Endothelial cell of umbilical vein (primary cell): Measurements from ENCODE around the gene DPH1.

Experiments
- CTCF ChIP-seq, 2 donors: IDR thresholded peaks; 1 replicate in 1 of 2; 2 replicates in 1 of 2; pipeline ENCODE4 v1.5.1; 2011; ENCODE audit warnings: low read length in 2 of 2, mild to moderate bottlenecking in 2 of 2, moderate library complexity in 2 of 2, control low read depth in 1 of 2, inconsistent platforms in 1 of 2, low read depth in 1 of 2; ENCODE audit not compliant: insufficient read depth in 1 of 2; ENCODE audit errors: extremely low read depth in 1 of 2
- EZH2 ChIP-seq: IDR thresholded peaks from 2 replicates; pipeline ENCODE4 v1.6.1; 2012; ENCODE audit warnings: borderline replicate concordance, low read depth, mild to moderate bottlenecking, moderate library complexity, low read length, inconsistent platforms; ENCODE audit not compliant: severe bottlenecking
- JUN ChIP-seq: IDR thresholded peaks from 2 replicates; pipeline ENCODE4 v1.6.1; 2011; ENCODE audit warnings: borderline replicate concordance, low read depth; ENCODE audit not compliant: insufficient read length, insufficient read depth
- MAX ChIP-seq: IDR thresholded peaks from 2 replicates; pipeline ENCODE4 v1.6.1; 2011; ENCODE audit not compliant: insufficient read depth, insufficient read length
- MYC ChIP-seq: IDR thresholded peaks from one replicate; pipeline ENCODE4 v1.6.1; 2011; ENCODE audit warnings: mild to moderate bottlenecking, low read depth, low read length
- POLR2A ChIP-seq: IDR thresholded peaks from 2 replicates; pipeline ENCODE4 v1.6.1; 2012; ENCODE audit warnings: low read depth, mild to moderate bottlenecking, control low read depth, low read length
- POLR2AphosphoS5 ChIP-seq: IDR thresholded peaks from 2 replicates; pipeline ENCODE4 v1.6.1; 2012; ENCODE audit warnings: low read depth, mild to moderate bottlenecking, control low read depth, low read length, moderate library complexity; ENCODE audit not compliant: insufficient read depth

- TF ChIP-seq JUN: no peak
- peak in 1 of 2 donors; percentile 50 for TF ChIP-seq CTCF (IDR thresholded peaks at IDR 0.05; ENCODE audit: extremely low read depth in 1 of 2, insufficient read depth in 1 of 2, low read depth in 1 of 2, low read length in 2 of 2)
- TF ChIP-seq EZH2: no peak
- peak; percentile 1 for TF ChIP-seq POLR2A
- no peak for TF ChIP-seq MAX
- TF ChIP-seq POLR2AphosphoS5: no peak
- TF ChIP-seq MYC: no peak
These were observed 12.5 kb downstream of the DPH1 start for GRCh38 chr17:2042390-2042847.
